ENCODE data around the gene RABGAP1L.
"Not testable (repeated sequence)": the region's sequence is repeated elsewhere in the genome, so short reads cannot be mapped to it uniquely, and the experiment has no call there.

The RABGAP1L gene

GRCh38 chr1:175040324-175040879 is 881.1 kb downstream of the RABGAP1L start:
- DNase-seq (ENCODE audit: low read depth in 2 of 2) = no peak

- DNase-seq (ENCODE audit: low read depth in 2 of 2) = no peak
Observed at GRCh38 chr1:175042650-175043049, 883.3 kb downstream of the RABGAP1L start.

- no peak for DNase-seq (ENCODE audit: low read depth in 2 of 2)
Observed at GRCh38 chr1:175043824-175044223, 884.5 kb downstream of the RABGAP1L start.

GRCh38 chr1:175044591-175044990 is 885.3 kb downstream of the RABGAP1L start:
- not testable (repeated sequence) for DNase-seq (ENCODE audit: low read depth in 2 of 2)

Data from activated CD4-positive, alpha-beta T cell treated with anti-CD3 and anti-CD28 coated beads for 24 hours (primary cell).